Epidermal melanocyte (primary cell): ENCODE results near the gene RTBDN.

ENCODE experiments used
- DNase-seq: peaks from one replicate; pipeline ENCODE4 v3.0.0; 2011; ENCODE audit warnings: low spot score; ENCODE audit not compliant: insufficient read length

Gene RTBDN

GRCh38 chr19:12834566-12834943, at the start of gene RTBDN:
Gene RTBDN, minus strand, starts transcription at chr19:12834579. Its CDS starts 4,600 bp downstream, at chr19:12829979.
- no peak for DNase-seq

- no peak for DNase-seq
Observed at GRCh38 chr19:12882589-12882988, 48.2 kb upstream of the RTBDN start.

- peak; percentile 99 for DNase-seq
Observed at GRCh38 chr19:12881172-12881808, 46.9 kb upstream of the RTBDN start, which contains the start of gene DNASE2. Gene DNASE2, minus strand, starts transcription at chr19:12881449. Its CDS starts 74 bp downstream, at chr19:12881375.

GRCh38 chr19:12880551-12881171, 46.3 kb upstream of the RTBDN start:
- peak; percentile 24 for DNase-seq

GRCh38 chr19:12875086-12875485, 40.7 kb upstream of the RTBDN start:
- DNase-seq, result no peak

GRCh38 chr19:12873891-12874745, 39.7 kb upstream of the RTBDN start:
- DNase-seq, result no peak

GRCh38 chr19:12872941-12873890, 38.8 kb upstream of the RTBDN start:
- DNase-seq, result peak; percentile 43

- DNase-seq, result no peak
Observed at GRCh38 chr19:12872255-12872654, 37.9 kb upstream of the RTBDN start.

- no peak for DNase-seq
Observed at GRCh38 chr19:12871681-12872080, 37.3 kb upstream of the RTBDN start.

- DNase-seq, result no peak
Observed at GRCh38 chr19:12868540-12869112, 34.2 kb upstream of the RTBDN start.

GRCh38 chr19:12867120-12868099, 33.0 kb upstream of the RTBDN start:
- DNase-seq, result peak; percentile 88

GRCh38 chr19:12866416-12867119, 32.2 kb upstream of the RTBDN start:
- no peak for DNase-seq

- no peak for DNase-seq
Observed at GRCh38 chr19:12865746-12866415, 31.5 kb upstream of the RTBDN start.

GRCh38 chr19:12864721-12865715, 30.6 kb upstream of the RTBDN start:
- DNase-seq, result no peak

- DNase-seq, result no peak
Observed at GRCh38 chr19:12864143-12864542, 29.8 kb upstream of the RTBDN start.

GRCh38 chr19:12859546-12859945, 25.2 kb upstream of the RTBDN start:
- DNase-seq, result no peak
